ENCODE measurements around the gene NDUFV1. TPM values are rescaled to one million over a fixed set of nuclear protein-coding genes. Genes with fewer than 3 reads are reported as not detected.
"Not testable (repeated sequence)": the region's sequence is repeated elsewhere in the genome, so short reads cannot be mapped to it uniquely, and the experiment has no call there.

NDUFV1 gene
- total RNA-seq, 1 experiment from 2014 or later: 242 TPM

DNA sequence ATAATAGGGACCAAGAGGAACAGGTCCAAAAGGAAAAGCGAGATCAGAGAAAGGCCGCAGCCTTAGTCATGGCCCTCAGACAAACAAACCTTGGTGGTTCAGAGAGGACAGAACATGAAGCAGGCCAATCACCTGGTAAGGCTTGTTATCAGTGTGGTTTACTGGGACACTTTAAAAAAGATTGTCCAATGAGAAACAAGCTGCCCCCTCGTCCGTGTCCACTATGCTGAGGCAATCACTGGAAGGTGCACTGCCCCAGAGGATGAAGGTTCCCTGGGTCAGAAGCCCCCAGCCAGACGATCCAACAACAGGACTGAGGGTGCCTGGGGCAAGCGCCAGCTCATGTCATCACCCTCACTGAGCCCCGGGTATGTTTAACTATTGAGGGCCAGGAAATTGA, 16.2 kb downstream of the NDUFV1 start:
- H3K27me3 ChIP-seq (ENCODE audit: insufficient read depth, low read length); H4K20me1 ChIP-seq (ENCODE audit: insufficient read depth); POLR2A ChIA-PET; DNase-seq (ENCODE audit: low read depth, low spot score); H3K9me3 ChIP-seq (ENCODE audit: control insufficient read depth in 1 of 2, insufficient read depth in 1 of 2, low read depth in 1 of 2, low read length in 2 of 2); H3K4me2 ChIP-seq (ENCODE audit: low read length); H2AFZ ChIP-seq (ENCODE audit: low read depth, low read length, poor library complexity, severe bottlenecking); H3K4me3 ChIP-seq (replicated peaks in 1 of 2; ENCODE audit: low read depth in 1 of 2, low read length in 2 of 2); H3K9ac ChIP-seq (ENCODE audit: low read length); H3K27ac ChIP-seq (ENCODE audit: low read depth, low read length); H3K79me2 ChIP-seq (ENCODE audit: insufficient read depth, low read length); intact Hi-C loops (cut with micrococcal nuclease); BruUV-seq (replicated peaks); RAD21 ChIA-PET (ENCODE audit: low non-redundant PET in 1 of 2, low total read pairs in 2 of 2, uncharacterized antibody in 2 of 2, unreplicated experiment in 2 of 2); H3K9me2 ChIP-seq (ENCODE audit: insufficient read depth); CTCF ChIA-PET; H3K36me3 ChIP-seq (ENCODE audit: control insufficient read depth in 1 of 2, insufficient read depth in 2 of 2, low read length in 2 of 2); ATAC-seq; H3K4me1 ChIP-seq (ENCODE audit: control insufficient read depth in 1 of 2, insufficient read depth in 2 of 2, low read length in 2 of 2): not testable (repeated sequence)

DNA sequence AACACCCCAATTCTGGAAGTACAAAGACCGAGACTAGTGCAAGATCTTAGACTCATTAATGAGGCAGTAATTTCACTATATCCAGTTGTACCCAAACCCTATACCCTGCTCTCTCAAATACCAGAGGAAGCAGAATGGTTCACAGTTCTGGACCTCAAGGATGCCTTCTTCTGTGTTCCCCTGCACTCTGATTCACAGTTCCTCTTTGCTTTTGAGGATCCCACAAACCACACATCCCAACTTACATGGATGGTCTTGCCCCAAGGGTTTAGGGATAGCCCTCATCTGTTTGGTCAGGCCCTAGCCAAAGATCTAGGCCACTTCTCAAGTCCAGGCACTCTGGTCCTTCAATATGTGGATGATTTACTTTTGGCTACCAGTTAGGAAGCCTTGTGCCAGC, 17.1 kb downstream of the NDUFV1 start:
- H4K20me1 ChIP-seq (ENCODE audit: insufficient read depth); RAD21 ChIA-PET (ENCODE audit: low non-redundant PET in 1 of 2, low total read pairs in 2 of 2, uncharacterized antibody in 2 of 2, unreplicated experiment in 2 of 2); H3K4me3 ChIP-seq (replicated peaks in 1 of 2; ENCODE audit: low read depth in 1 of 2, low read length in 2 of 2); H2AFZ ChIP-seq (ENCODE audit: low read depth, low read length, poor library complexity, severe bottlenecking); H3K27ac ChIP-seq (ENCODE audit: low read depth, low read length); H3K4me1 ChIP-seq (ENCODE audit: control insufficient read depth in 1 of 2, insufficient read depth in 2 of 2, low read length in 2 of 2); H3K4me2 ChIP-seq (ENCODE audit: low read length); intact Hi-C loops (cut with micrococcal nuclease); ATAC-seq; CTCF ChIA-PET; H3K27me3 ChIP-seq (ENCODE audit: insufficient read depth, low read length); DNase-seq (ENCODE audit: low read depth, low spot score); BruUV-seq (replicated peaks); H3K36me3 ChIP-seq (ENCODE audit: control insufficient read depth in 1 of 2, insufficient read depth in 2 of 2, low read length in 2 of 2); H3K9ac ChIP-seq (ENCODE audit: low read length); POLR2A ChIA-PET; H3K9me2 ChIP-seq (ENCODE audit: insufficient read depth); H3K79me2 ChIP-seq (ENCODE audit: insufficient read depth, low read length); H3K9me3 ChIP-seq (ENCODE audit: control insufficient read depth in 1 of 2, insufficient read depth in 1 of 2, low read depth in 1 of 2, low read length in 2 of 2): not testable (repeated sequence)

DNA sequence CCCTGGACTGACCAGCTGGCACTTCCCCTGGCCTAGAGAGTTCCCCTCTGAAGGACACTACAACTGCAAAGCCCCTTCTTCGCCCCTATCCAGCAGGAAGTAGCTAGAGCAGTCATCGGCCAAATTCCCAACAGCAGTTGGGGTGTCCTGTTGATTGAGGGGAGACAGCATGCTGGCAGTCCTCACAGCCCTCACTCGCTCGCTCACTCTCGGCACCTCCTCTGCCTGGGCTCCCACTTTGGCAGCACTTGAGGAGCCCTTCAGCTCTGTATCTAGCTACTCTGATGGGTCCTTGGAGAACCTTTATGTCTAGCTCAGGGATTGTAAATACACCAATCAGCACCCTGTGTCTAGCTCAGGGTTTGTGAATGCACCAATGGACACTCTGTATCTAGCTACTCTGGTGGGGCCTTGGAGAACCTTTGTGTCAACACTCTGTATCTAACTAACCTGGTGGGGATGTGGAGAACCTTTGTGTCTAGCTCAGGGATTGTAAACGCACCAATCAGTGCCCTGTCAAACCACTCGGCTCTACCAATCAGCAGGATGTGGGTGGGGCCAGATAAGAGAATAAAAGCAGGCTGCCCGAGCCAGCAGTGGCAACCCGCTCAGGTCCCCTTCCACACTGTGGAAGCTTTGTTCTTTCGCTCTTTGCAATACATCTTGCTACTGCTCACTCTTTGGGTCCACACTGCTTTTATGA, 19.5 kb downstream of the NDUFV1 start:
- H3K36me3 ChIP-seq (ENCODE audit: control insufficient read depth in 1 of 2, insufficient read depth in 2 of 2, low read length in 2 of 2); BruUV-seq (replicated peaks); H3K4me2 ChIP-seq (ENCODE audit: low read length); ATAC-seq; H3K79me2 ChIP-seq (ENCODE audit: insufficient read depth, low read length); H3K4me3 ChIP-seq (replicated peaks in 1 of 2; ENCODE audit: low read depth in 1 of 2, low read length in 2 of 2); RAD21 ChIA-PET (ENCODE audit: low non-redundant PET in 1 of 2, low total read pairs in 2 of 2, uncharacterized antibody in 2 of 2, unreplicated experiment in 2 of 2); DNase-seq (ENCODE audit: low read depth, low spot score); H4K20me1 ChIP-seq (ENCODE audit: insufficient read depth); intact Hi-C loops (cut with micrococcal nuclease); H2AFZ ChIP-seq (ENCODE audit: low read depth, low read length, poor library complexity, severe bottlenecking); POLR2A ChIA-PET; H3K9me3 ChIP-seq (ENCODE audit: control insufficient read depth in 1 of 2, insufficient read depth in 1 of 2, low read depth in 1 of 2, low read length in 2 of 2); H3K9ac ChIP-seq (ENCODE audit: low read length); H3K27me3 ChIP-seq (ENCODE audit: insufficient read depth, low read length); H3K27ac ChIP-seq (ENCODE audit: low read depth, low read length); CTCF ChIA-PET; H3K9me2 ChIP-seq (ENCODE audit: insufficient read depth): not testable (repeated sequence)
- H3K4me1 ChIP-seq (ENCODE audit: control insufficient read depth in 1 of 2, insufficient read depth in 2 of 2, low read length in 2 of 2): peaks cover 5 to 24% of the 10 kb centered on the region in 2 experiments; a peak in 3 of 4 replicates

Data from HCT116 (cell line).